Aorta (tissue), 5 donors: ENCODE measurements around the gene RWDD2A. TPM values are rescaled to one million over a fixed set of nuclear protein-coding genes. Genes with fewer than 3 reads are reported as not detected.

Source experiments
- ATAC-seq: fragments of 200-7000 bp; cut with Tn5 transposase; one replicate; pipeline ENCODE4 v1.9.1; 2022; ENCODE audit warnings: moderate library complexity; ENCODE audit not compliant: low FRiP score
- DNase-seq, 2 donors: peaks; one replicate each; pipeline ENCODE4 v3.0.0-alpha.2; 2020
- H3K27ac ChIP-seq, 2 donors: one replicate each; pipeline ENCODE4 v1.5.1; 2013; ENCODE audit warnings: low read length in 2 of 2, mild to moderate bottlenecking in 2 of 2, moderate library complexity in 2 of 2, control low read depth in 1 of 2, inconsistent platforms in 1 of 2, low read depth in 1 of 2
- H3K27me3 ChIP-seq, 2 donors: one replicate each; pipeline ENCODE4 v1.6.1; 2013; ENCODE audit warnings: control low read depth in 1 of 2, low read length in 1 of 2, mild to moderate bottlenecking in 1 of 2, moderate library complexity in 1 of 2; ENCODE audit not compliant: insufficient read depth in 2 of 2, control insufficient read depth in 1 of 2
- H3K36me3 ChIP-seq, 2 donors: one replicate each; pipeline ENCODE4 v1.6.1; 2013; ENCODE audit warnings: control low read depth in 1 of 2, low read length in 1 of 2, mild to moderate bottlenecking in 1 of 2; ENCODE audit not compliant: insufficient read depth in 2 of 2, control insufficient read depth in 1 of 2
- H3K4me1 ChIP-seq, 2 donors: one replicate each; pipeline ENCODE4 v1.6.1; 2013; ENCODE audit warnings: low read length in 2 of 2, control low read depth in 1 of 2, mild to moderate bottlenecking in 1 of 2, moderate library complexity in 1 of 2; ENCODE audit not compliant: insufficient read depth in 2 of 2, control insufficient read depth in 1 of 2
- H3K4me3 ChIP-seq, 2 donors: one replicate each; pipeline ENCODE4 v1.5.1; 2013; ENCODE audit warnings: low read length in 2 of 2, control low read depth in 1 of 2, mild to moderate bottlenecking in 1 of 2
- H3K9me3 ChIP-seq: one replicate; pipeline ENCODE4 v1.6.1; 2013; ENCODE audit warnings: mild to moderate bottlenecking, low read length; ENCODE audit not compliant: control insufficient read depth
- WGBS, 2 donors: extraction: QIAGEN DNeasy Blood & Tissue Kit; methylation state at CpG; one replicate each; pipeline ENCODE4 v1.1.7; 2013; 5-methylcytosine and 5-hydroxymethylcytosine counted together
- intact Hi-C, 2 donors: fragments of 100-400 bp; cut with DNase I; formaldehyde crosslinking; loops; one replicate each; pipeline versions ENCODE4 v1.14.2 to v1.15.0; 2022
- long read RNA-seq, 2 donors: library from polyadenylated mRNA; unstranded; transcript quantifications; one replicate each; pipeline ENCODE4 v2.0.0, GENCODE V29; 2020 to 2021
- polyA plus RNA-seq, 2 donors: library from polyadenylated mRNA; stranded (reverse); fragments of 200-250 nt; gene quantifications; one replicate each; pipeline ENCODE4 v1.2.3, GENCODE V29; 2013
- total RNA-seq, 2 donors: library from RNA; stranded (reverse); fragmentation: NEBNext Ultra II Directional; extraction: Animal tissue kit (Norgen Biotek cat#: 25700); gene quantifications; one replicate each; pipeline ENCODE4 v1.2.1, GENCODE V29; 2021
- donor health status: healthy with polysubstance abuse.
- donor health status: Bipolar disorder and iron deficiency.
- donor health status: DM: no; HTN: no; CAD: no.
- donor health status: DM: no; HTN: no; CAD: no.
- donor health status: DM: yes; HTN: yes; CAD: no.

The RWDD2A gene
- total RNA-seq, result 1 to 10 TPM; 4.7 to 5.0 TPM
- 1 to 10 TPM; 3.9 to 7.3 TPM for polyA plus RNA-seq
- long read RNA-seq, donor 1, transcript RWDD2A-201 (3 exons, 3,744 nt), result major isoform, 22 of 34 reads
- long read RNA-seq, donor 1, partial matches to known transcripts, result 2 of 34 reads
- long read RNA-seq, donor 1, other reads (novel, unspliced or antisense), result 10 of 34 reads
- long read RNA-seq, donor 2, partial matches to known transcripts, result 1 of 5 reads
- long read RNA-seq, donor 2, other reads (novel, unspliced or antisense), result 1 of 5 reads

GRCh38 chr6:83192871-83193746, at the start of gene RWDD2A, which contains the start of gene PGM3:
TSS of gene RWDD2A (plus strand) at chr6:83193357. CDS start at chr6:83194452, 1,095 bp downstream.
TSS of gene PGM3 (minus strand) at chr6:83193265. CDS start at chr6:83191012, 2,253 bp downstream.
- ATAC-seq (peak; percentile 99), DNase-seq (peak; percentile 94 to 97)
- Histone ChIP-seq H3K27ac (peak within 1 kb of the TSS in 1 of 2 donors; percentile 64), H3K36me3 (no peaks in the 10 kb centered on the region), H3K27me3 (no peaks in the 10 kb centered on the region), H3K4me3 (peak within 1 kb of the TSS; percentile 77 to 93), H3K9me3 (no peaks in the 10 kb centered on the region), H3K4me1 (no peaks in the 10 kb centered on the region)
- intact Hi-C loops, result loop anchor here in 1 of 2 donors (5.0 kb wide), 1 partner anchor 126 kb away; the partner anchor contains the start of genes DOP1A and UBE3D
- WGBS, 2 donors, result 0 to 1% methylated on average over 74 to 88 of the region's 88 CpGs

GRCh38 chr6:83151114-83151513, 42.0 kb upstream of the RWDD2A start:
- Histone ChIP-seq H3K27me3 (no peaks in the 10 kb centered on the region), H3K27ac (no peak overlapping the region), H3K4me3 (no peak overlapping the region), H3K9me3 (no peaks in the 10 kb centered on the region), H3K4me1 (no peaks in the 10 kb centered on the region), H3K36me3 (peaks cover 5% of the 10 kb centered on the region in 2 donors)
- WGBS, 2 donors, result 89 to 93% methylated on average over 2 of the region's 2 CpGs
- intact Hi-C loops, result no loop called here
- ATAC-seq (no peak), DNase-seq (no peak)

- Histone ChIP-seq H3K36me3 (peaks cover 5% of the 10 kb centered on the region in 2 donors), H3K9me3 (no peaks in the 10 kb centered on the region), H3K27ac (no peak overlapping the region), H3K4me3 (no peak overlapping the region), H3K27me3 (no peaks in the 10 kb centered on the region), H3K4me1 (no peaks in the 10 kb centered on the region)
- intact Hi-C loops, result no loop called here
- ATAC-seq (no peak), DNase-seq (no peak)
- 89 to 91% methylated on average over 1 of the region's 1 CpG for WGBS, 2 donors
Measured at GRCh38 chr6:83152913-83153312, 40.2 kb upstream of the RWDD2A start.

GRCh38 chr6:83153883-83154521, 39.2 kb upstream of the RWDD2A start:
- intact Hi-C loops, result no loop called here
- WGBS, 2 donors, result 86% methylated on average over 4 of the region's 4 CpGs
- no peaks in the 10 kb centered on the region for H3K27me3 ChIP-seq
- no peaks in the 10 kb centered on the region for H3K9me3 ChIP-seq
- no peak for ATAC-seq
- H3K4me1 ChIP-seq, result no peaks in the 10 kb centered on the region
- no peak overlapping the region for H3K4me3 ChIP-seq
- DNase-seq, result no peak
- H3K36me3 ChIP-seq, result peaks cover 5 to 6% of the 10 kb centered on the region in 2 donors
- H3K27ac ChIP-seq, result no peak overlapping the region

GRCh38 chr6:83155794-83156193, 37.4 kb upstream of the RWDD2A start:
- peaks cover 5 to 10% of the 10 kb centered on the region in 2 donors for H3K36me3 ChIP-seq
- H3K4me1 ChIP-seq, result no peaks in the 10 kb centered on the region
- H3K9me3 ChIP-seq, result no peaks in the 10 kb centered on the region
- H3K27ac ChIP-seq, result no peak overlapping the region
- DNase-seq (no peak), ATAC-seq (no peak)
- no peaks in the 10 kb centered on the region for H3K27me3 ChIP-seq
- intact Hi-C loops, result no loop called here
- 15 to 28% methylated on average over 2 of the region's 2 CpGs for WGBS, 2 donors
- H3K4me3 ChIP-seq, result no peak overlapping the region

- H3K27me3 ChIP-seq, result no peaks in the 10 kb centered on the region
- WGBS, 2 donors, result 3 to 11% methylated on average over 1 of the region's 1 CpG
- H3K27ac ChIP-seq, result peak overlapping the region in 1 of 2 donors; percentile 28
- H3K36me3 ChIP-seq, result peaks cover 3 to 9% of the 10 kb centered on the region in 2 donors
- DNase-seq, result no peak
- no peaks in the 10 kb centered on the region for H3K4me1 ChIP-seq
- no peak for ATAC-seq
- H3K9me3 ChIP-seq, result no peaks in the 10 kb centered on the region
- intact Hi-C loops, result no loop called here
- no peak overlapping the region for H3K4me3 ChIP-seq
Measured at GRCh38 chr6:83160167-83160566, 33.0 kb upstream of the RWDD2A start.

- Histone ChIP-seq H3K27ac (peak overlapping the region in 1 of 2 donors; percentile 57), H3K36me3 (peaks cover 17 to 21% of the 10 kb centered on the region in 2 donors), H3K4me3 (no peak overlapping the region), H3K27me3 (no peaks in the 10 kb centered on the region), H3K9me3 (no peaks in the 10 kb centered on the region), H3K4me1 (peaks cover 0 to 2% of the 10 kb centered on the region in 2 donors)
- ATAC-seq (no peak), DNase-seq (no peak)
- WGBS, 2 donors, result 70 to 80% methylated on average over 5 of the region's 5 CpGs
- intact Hi-C loops, result no loop called here
Measured at GRCh38 chr6:83167726-83168278, 25.4 kb upstream of the RWDD2A start.

- Histone ChIP-seq H3K9me3 (no peaks in the 10 kb centered on the region), H3K36me3 (peaks cover 17 to 21% of the 10 kb centered on the region in 2 donors), H3K4me1 (peaks cover 0 to 2% of the 10 kb centered on the region in 2 donors), H3K4me3 (no peak overlapping the region), H3K27ac (no peak overlapping the region), H3K27me3 (no peaks in the 10 kb centered on the region)
- intact Hi-C loops, result no loop called here
- ATAC-seq (no peak), DNase-seq (no peak)
- WGBS, 2 donors, result 79 to 89% methylated on average over 1 of the region's 1 CpG
Measured at GRCh38 chr6:83168556-83168955, 24.6 kb upstream of the RWDD2A start.
